SW 1271 (cell line): ENCODE results near the gene NAA40.
"Not testable (repeated sequence)": the region's sequence is repeated elsewhere in the genome, so short reads cannot be mapped to it uniquely, and the experiment has no call there.

ENCODE experiments used
- DNase-seq, 2 experiments: peaks; one replicate each; lab custom pipeline; 2025; lab: John Stamatoyannopoulos, UW

The NAA40 gene

DNA sequence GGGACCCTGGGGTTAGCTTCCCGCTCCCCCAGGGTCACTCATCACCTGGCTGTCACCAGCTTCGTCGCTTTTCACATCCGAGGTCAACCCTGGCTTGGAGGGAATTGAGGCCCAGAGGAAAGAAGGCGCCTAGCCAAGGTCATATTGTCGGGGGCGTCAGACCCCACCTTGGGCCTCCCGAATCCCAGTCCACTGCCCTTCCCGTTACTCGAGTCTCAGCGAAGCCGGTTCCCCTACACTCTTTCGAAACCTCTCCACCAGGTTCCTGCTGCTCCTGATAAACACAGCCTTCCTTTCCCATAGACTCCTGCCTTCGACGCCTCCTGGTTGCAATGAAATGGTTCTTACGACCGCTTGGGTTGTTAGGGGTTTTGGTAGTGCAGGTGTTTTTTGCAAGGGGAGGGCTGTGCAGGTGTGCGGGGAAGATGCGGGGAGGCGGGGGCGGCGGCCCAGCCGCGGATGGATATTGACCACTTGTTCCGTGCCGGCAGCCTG, 642 bp downstream of the NAA40 start:
- no peak for DNase-seq

DNA sequence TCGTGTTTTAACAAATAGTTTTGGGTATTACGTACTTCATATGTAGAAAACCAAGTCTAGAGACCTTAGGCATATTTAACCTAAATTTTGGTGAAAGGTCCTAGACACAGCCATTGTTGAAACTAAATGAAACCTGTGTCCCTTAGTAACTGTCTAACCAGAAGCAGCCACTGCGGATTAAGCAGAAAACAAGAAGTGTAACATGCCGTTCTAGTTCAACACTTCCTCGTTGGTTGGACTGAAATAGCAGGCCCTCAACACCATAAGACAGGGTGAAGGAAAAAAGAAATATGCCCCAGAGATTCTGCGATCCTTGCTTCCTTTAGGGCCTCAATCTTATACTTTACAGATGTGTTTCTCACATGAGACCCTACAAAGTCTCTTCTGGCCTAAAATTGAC, 2.0 kb downstream of the NAA40 start:
- no peak for DNase-seq

DNA sequence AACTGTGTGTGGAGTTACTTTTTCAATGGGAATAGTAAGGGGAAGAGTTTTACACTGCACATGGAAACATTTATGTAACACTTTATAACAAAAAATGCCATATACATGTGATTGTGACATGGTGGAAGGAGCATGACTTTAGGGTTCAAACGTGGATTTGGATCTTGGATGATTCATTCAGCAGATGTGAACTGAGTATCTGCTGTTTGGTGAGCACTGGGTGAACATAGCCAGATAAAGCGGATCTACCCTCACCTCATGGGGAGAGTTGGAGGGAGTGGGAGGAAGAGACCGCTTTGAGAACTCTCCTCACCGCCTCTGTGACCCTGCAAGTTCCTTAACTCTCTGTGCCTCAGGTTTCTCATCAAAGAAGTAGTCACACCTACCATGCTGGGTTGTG, 3.1 kb downstream of the NAA40 start:
- DNase-seq: no peak

DNA sequence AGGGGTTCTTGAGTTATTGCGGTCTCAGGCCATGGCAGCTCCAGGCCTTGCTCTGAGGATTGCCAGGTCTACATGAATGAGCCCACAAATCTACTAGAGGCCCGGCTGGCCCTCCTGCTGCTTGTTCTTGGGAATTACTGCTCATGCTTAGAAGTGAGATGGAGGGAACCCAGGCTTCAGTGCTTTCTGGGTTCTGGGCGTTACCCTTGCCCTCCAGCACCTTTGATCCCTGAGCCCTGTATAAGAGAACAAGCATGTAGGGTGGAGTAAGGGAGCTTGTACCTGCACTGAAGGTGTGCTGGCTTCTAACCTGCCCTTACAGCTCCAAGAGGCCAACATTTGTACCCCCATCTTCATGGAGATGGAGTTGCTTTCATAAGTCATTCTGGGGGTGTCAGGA, 4.0 kb downstream of the NAA40 start:
- no peak for DNase-seq

DNA sequence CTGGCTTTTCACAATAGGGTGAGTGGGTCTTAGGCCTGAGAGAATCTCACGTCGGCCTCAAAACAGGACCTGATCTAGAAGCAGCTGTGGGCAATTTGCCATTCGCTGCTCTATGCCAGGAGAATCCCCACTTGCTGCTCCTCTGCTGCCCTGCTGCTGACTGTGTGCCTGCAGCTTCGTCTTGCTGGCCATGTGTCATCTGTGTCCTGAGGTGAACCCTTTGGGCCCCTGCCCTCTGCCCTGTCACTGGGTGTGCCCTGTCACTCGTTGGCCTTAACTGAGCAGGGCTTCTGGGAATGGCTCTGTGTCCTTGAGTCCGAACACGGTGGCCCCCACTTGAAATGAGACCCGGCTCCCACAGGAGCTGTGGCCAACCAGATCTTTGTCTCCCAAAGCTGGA, 6.2 kb downstream of the NAA40 start:
- DNase-seq: no peak

DNA sequence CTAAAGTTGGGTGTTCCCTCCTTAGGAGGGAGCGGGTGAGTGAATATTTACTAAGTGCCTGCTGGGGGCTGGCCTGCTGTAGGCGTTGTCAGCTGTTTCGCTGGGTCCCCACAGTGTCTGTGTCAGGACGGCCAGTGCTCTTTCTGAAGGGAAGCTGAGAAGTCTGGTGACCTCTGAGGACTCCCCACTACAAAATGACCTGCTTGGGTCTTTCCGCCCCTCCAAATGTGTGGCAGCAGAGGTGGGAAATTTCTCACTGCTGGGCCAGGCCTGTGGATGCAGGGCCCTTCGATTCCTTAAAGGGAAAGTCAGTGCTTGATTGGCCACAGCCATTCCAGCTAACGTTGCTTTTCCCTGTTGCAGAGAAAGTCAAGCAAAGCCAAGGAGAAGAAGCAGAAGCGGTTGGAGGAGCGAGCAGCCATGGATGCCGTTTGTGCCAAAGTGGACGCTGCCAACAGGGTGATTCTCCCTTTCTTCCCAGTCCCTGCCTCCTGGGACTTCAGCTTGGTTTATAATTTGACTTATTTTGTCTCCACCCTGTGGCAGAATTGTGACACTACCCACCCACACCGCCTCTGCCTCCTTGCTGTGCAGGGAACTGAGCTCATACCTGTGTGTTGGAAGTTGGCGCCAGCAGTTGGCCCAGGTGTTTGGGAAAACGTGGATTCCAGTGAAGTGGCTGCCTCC, 6.8 kb downstream of the NAA40 start:
- peak; percentile 24 to 67 for DNase-seq

DNA sequence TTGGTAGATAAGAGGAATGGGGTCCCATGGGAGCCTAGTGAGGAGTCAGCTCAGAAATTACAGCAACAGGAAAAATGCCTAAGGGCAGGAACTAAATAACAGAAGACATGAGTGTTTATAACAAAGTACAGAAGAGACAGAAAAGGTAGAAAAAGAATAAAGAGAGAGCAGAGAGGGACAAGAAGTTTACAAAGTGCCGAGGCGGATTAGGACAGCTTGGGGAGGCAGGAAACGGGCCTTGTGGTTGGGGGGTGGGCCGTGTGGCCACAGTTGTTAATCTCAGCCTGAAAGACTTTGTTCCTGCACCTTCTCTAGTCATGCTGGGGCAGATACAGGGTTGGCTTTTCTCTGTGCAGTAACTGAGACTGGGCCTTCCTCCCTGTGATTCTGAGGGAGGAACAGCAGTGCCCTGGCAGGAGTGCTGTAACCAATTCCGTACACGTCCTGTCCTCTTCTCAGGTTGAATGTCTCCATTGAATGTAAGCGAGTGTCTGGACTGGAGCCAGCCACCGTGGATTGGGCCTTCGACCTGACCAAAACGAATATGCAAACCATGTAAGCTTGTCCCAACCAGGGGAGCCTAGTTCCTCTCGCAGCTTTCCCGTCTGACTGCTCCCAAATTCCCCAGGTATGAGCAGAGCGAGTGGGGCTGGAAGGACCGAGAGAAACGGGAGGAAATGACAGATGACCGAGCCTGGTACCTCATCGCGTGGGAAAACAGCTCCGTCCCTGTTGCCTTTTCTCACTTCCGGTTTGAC, 13.2 kb downstream of the NAA40 start:
- no peak for DNase-seq

DNA sequence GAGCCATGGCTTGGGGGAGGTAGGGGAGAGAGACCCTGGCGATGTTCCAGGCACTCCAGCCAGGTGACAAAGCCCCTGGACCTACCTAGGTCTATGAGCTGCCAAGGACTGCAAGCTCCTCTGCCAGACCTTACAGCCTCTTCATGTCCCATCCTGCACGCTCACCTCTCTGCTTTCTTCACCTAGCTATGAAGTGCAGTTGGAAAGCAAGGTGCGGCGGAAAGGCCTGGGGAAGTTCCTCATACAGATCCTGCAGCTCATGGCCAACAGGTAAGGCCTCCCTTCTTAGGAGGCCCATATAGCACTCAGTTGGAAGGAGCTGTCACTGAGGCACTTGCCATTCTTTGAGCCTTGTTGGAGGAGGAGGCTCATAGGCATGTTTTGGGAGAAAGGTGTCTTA, 13.8 kb downstream of the NAA40 start:
- DNase-seq: no peak

DNA sequence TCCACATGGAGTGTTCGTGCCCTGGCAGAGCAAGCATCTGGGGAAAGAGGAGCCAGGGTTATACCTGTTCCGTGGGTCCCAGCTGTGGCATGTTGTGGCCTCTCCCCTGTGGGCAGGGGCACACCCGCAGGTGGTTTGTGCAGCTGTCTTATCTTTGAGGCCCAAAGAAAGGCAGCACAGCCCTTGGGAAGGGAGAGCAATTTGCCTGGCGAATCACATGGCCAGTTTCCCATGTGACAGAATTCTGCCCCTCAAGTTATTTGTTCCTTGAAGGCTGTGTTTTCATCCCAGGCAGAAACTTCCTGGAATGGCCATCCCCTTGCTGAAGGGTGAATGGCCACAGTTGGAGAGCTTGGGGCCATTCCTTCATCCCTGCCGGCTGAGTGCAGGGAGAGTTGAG, 19.2 kb downstream of the NAA40 start:
- no peak for DNase-seq

DNA sequence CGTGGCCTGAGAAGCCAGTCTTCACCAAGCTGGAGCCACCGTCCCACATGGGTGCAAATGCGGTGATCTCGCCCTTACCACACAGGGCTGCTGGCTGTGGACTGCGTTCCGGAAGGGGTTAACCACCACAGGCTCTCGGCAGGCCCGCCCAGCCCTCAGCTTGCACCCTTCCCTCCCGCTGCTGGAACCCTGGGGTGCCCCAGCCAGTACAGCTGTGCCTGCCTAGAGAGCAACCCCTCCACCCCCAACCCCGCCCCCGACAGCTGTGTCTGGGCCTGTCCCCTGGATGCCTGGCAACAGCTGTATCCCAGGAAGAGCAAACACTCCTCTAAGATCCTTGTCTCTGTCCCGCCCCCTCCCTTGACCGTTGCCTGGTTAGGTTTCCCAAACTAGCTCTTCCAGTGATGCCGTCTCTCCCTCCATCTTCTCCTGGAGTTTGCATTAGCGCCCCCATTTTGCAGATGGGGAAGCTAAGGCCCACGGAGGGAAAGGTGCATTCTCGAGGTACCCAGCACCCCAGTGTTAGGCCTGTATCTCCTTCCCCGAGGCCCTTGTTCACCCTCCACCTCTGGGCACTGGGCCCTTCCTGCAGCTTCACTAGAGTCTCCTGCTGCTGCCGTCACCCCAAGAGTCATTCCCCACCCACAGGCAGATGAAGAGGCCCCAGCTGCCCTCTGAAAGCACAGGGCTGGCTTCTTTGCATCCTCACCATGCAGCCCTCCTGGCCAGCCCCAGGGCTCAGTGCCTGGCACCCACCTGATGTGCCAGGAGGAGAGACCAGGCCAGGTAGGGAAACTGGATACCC, 23.0 kb downstream of the NAA40 start:
- no peak for DNase-seq

DNA sequence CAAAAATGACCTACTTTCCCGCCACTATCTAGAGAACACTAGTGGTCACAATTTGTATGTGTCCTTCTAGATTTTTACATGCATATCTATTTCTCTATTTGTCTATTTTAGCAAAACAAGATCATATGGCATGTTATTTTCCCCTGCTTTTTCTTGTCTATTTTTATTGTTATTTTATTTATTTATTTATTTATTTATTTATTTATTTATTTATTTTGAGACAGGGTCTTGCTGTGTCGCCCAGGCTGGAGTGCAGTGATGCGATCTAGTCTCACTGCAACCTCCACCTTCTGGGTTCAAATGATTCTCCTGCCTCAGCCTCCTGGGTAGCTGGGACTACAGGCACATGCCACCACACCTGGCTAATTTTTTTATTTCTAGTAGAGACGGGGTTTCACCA, 25.1 kb downstream of the NAA40 start:
- not testable (repeated sequence) for DNase-seq

DNA sequence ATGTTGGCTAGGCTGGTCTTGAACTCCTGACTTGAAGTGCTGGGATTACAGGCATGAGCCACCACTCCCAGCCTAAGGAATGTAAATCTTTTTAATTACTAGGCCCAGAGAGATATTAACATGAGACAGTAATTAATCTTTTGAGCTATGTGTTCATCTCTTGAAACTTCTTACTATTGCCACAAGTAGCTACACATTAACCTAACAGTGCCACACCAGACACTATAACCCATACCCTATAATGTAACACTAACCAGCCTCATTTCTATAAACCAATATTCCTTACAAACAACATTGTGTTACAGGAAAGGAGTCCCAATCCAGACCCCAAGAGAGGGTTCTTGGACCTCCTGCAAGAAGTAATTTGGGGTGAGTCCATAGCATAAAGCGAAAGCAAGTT, 27.6 kb downstream of the NAA40 start:
- no peak for DNase-seq

DNA sequence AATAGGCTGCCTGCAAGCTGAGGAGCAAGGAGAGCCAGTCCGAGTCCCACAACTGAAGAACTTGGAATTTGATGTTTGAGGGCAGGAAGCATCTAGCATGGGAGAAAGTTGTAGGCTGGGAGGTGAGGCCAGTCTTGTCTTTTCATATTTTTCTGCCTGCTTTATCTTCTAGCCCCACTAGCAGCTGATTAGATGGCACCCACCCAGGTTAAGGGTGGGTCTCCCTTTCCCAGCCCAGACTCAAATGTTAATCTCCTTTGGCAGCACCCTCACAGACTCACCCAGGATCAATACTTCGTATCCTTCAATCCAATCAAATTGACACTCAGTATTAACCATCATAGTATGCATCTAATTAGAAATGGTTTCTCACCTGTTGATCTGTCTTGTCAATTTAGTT, 30.7 kb downstream of the NAA40 start:
- no peak for DNase-seq

DNA sequence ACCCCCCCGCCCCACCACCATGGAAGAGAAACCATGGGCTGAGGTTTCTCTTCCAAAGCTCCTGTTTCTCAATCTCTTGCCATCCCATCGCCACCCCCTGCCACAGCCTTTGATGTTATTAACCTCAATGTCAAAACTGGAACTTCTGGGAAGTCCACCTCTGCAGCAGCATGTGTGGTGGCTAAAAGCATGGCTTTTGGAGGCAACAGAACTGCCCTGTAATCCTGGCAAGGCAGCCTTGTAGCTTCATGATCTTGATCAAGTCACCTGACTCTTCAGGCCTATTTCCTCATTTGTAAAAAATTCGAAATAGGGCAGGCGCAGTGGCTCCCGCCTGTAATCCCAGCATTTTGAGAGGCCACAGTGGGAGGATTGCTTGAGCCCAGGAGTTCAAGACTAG, 32.1 kb downstream of the NAA40 start:
- DNase-seq: no peak

DNA sequence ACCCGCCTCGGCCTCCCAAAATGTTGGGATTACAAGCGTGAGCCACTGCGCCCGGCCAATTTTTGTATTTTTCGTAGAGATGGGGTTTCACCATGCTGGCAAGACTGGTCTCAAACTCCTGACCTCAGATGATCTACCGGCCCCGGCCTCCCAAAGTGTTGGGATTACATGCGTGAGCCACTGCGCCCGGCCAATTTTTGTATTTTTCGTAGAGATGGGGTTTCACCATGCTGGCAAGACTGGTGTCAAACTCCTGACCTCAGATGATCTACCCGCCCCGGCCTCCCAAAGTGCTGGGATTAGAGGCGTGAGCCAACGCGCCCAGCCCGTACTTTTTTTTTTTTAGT, 35.1 kb downstream of the NAA40 start:
- DNase-seq: not testable (repeated sequence)

DNA sequence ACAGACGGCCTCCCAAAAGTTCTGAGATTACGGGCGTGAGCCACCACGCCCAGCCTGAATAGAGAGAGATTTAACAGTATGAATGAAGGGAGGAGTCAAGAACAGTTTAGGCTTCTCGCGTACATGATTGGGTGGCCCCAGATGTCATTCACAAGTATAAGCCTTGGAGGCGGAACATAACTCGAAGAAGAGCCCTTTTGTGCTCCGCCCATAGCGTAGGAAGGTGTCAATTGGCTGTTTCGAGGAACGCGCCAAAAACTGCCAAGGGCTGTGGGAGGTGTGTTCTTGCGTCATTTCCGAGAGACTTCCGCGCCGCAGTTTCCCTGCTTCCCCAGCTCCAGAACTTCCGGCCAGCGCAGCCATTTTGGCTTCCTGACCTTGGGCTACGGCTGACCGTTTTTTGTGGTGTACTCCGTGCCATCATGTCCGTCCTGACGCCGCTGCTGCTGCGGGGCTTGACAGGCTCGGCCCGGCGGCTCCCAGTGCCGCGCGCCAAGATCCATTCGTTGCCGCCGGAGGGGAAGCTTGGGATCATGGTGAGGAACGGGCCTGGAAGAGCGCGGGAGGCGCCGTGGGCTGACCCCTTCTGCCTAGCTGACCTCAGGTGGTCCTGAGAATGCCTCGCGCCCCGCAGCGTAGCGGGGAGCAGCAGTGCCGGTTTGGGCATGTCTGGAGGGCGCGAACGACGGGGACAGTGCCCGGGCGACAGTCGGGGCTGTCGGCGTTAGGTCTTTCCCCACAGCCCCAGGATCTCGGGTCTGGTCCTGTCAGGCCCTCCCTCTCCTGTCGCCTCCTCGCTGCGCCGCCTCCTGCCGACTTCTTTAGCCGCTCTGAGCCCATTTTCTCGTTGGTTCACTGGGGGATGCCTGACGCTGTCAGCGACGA, 35.7 kb downstream of the NAA40 start, which contains the start of gene COX8A:
COX8A (plus strand) TSS at position 362 of the 885 bp plus-strand sequence; CDS start at position 423, 61 bp downstream.
- peak; percentile 100 for DNase-seq

DNA sequence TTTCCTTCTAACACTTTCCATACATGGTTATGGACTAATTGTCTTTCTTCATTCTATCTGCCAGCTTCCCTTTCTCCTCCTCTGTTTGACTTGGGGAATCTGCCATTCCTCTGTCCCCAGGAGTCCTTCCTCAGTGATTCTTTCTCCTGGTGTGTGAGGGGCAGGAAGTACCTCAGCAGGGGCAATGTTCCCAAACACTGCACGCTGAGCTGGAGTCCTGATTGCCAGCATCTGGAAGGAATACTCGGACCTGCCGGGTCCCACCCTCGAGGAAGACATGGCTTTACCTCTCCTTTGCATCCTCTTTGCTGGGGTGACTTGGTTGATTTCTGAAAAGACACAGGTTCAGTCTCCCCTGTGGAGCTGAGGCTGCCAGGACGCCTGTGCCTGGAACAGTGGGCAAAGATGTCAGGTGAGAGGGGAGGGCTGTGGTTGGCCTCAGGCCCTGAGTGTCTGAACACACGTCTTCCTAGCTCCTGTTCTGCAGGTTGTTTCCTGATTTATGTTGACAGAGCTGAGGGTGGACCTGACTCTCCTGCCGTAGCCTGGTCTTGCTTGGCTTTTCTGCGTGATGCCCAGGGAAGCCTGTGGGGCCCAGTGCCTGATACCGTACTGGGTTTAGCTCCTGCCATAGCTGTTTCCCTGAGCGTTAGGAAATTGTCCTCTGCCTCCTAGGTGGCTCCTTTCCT, 39.9 kb downstream of the NAA40 start:
- DNase-seq: no peak

DNA sequence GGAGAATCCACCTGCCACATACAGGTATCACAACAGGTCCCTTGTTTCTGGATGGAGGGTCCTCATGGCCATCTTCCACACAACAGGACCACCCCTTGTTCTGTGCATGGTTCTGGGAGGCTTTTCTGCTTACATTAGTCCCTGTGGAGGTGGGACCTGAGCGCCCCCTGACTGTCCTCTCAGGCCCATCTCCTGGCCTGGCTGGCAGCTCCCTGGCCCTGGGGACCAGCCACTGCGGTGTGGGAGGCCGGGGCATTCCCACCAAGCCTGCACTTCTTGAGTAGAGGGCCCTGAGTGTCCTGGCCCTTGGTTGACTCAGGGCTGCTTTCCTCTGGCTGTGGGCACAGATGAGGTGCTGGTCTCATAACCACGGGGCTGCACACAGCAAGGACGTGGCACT, 40.6 kb downstream of the NAA40 start:
- no peak for DNase-seq

DNA sequence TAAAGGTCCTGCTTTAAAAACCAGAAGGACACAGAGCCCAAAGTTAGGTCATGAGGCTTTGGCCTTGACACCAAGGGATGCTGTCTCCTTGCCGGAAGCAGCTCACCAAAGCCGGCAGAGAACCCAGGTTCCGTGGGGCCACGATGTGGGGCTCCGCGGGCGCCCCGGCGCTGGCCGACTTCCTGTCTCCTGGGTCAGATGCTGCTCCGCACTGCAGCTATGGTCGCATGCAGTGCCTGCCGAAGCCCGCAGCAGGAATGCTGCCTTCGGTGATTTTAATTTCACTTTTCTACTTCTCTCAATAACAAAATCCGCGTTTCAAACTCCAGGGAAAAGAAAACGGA, 47.0 kb downstream of the NAA40 start:
- no peak for DNase-seq

DNA sequence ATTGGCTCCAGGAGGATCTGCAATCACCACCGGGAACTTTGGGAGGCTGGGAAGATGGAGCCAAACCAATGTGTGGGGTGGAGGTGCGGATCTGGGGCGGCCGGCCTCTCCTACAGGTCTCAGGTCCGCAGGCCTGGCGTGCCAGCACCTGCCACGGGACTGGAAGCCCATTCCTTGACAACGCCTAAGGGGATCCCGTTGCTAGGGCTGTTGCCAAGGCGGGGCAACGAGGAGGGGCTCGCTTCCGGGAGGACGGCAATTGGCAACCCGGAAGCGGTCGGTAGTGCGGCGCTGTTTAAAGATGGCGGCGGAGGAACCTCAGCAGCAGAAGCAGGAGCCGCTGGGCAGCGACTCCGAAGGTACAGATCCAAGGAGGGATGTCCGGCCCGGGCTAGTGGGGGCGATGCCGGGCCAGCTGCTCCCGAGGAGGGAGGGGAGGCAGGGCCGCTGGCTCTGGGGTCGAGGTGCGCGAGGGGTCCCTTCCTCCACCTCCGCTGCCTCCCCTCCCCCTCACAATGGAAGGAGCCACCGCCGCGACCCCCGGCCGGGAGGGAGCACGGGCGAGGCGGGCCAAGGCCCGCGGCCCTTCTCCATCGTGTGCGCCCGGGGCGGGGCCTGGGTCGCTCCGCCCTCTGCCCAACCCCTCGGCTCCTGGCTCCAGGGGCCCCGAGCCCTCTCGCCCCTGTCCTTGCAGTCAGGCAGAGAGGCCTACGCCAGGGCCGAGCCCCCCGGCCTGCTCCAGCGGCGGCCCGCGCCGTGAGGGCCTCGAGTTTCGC, 47.5 kb downstream of the NAA40 start, which contains the start of gene OTUB1:
OTUB1 (plus strand) TSS at position 283 of the 776 bp plus-strand sequence; CDS start at position 302, 19 bp downstream.
- DNase-seq: peak; percentile 88 to 92
